IPS DF 6.9 (cell line): ENCODE measurements around the gene ZNF70.

Experiments
- DNase-seq: peaks from one replicate; pipeline ENCODE4 v3.0.0-alpha.2; 2013; ENCODE audit warnings: low read depth, low spot score
- H3K27ac ChIP-seq: one replicate; pipeline ENCODE4 v1.5.1; 2013; ENCODE audit warnings: low read length, control low read depth
- H3K27me3 ChIP-seq: 2 replicates; pipeline ENCODE4 v1.6.1; 2013; ENCODE audit warnings: mild to moderate bottlenecking, low read length; ENCODE audit not compliant: control insufficient read depth, insufficient read depth
- H3K36me3 ChIP-seq: 2 replicates; pipeline ENCODE4 v1.6.1; 2013; ENCODE audit warnings: low read length; ENCODE audit not compliant: control insufficient read depth, insufficient read depth
- H3K4me1 ChIP-seq: 2 replicates; pipeline ENCODE4 v1.6.1; 2013; ENCODE audit warnings: low read length; ENCODE audit not compliant: control insufficient read depth, insufficient read depth
- H3K4me3 ChIP-seq: 2 replicates; pipeline ENCODE4 v1.5.1; 2013; ENCODE audit warnings: mild to moderate bottlenecking, low read length
- H3K9me3 ChIP-seq: 2 replicates; pipeline ENCODE4 v1.6.1; 2013; ENCODE audit warnings: low read length, inconsistent platforms; ENCODE audit not compliant: control insufficient read depth, insufficient read depth
- WGBS: extraction: QIAGEN DNeasy Blood & Tissue Kit; methylation state at CpG from one replicate; pipeline ENCODE4 v1.1.7; 2013; ENCODE audit warnings: mixed read lengths, missing lambda C conversion rate; ENCODE audit not compliant: insufficient read length, insufficient coverage; 5-methylcytosine and 5-hydroxymethylcytosine counted together

Gene ZNF70

DNA sequence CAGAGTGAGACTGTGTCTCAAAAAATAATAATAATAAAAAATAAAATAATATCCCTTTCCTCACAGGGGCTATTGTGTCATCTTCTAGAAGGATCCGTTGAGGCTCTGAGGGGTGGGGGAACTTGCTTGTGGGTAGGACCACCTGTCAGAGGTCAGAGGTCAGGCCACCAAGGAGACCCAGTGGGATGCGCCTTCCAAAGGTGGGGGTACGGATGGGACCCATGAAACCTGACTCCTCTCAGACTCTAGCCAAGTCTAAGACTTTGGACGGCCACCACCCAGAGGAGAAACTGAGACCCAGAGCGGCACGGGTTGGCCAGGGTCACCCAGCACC lies 21.4 kb upstream of the ZNF70 start:
- no CpG with 5 or more reads among the region's 6 CpGs for WGBS
- Histone ChIP-seq H3K27me3 (peaks cover 13% of the 10 kb centered on the region), H3K9me3 (no peaks in the 10 kb centered on the region), H3K4me1 (peaks cover 9% of the 10 kb centered on the region), H3K4me3 (peak overlapping the region; percentile 1; the same call in 1 of the 2 replicates), H3K27ac (no peak overlapping the region), H3K36me3 (no peaks in the 10 kb centered on the region)
- DNase-seq, result no peak

- Histone ChIP-seq H3K36me3 (peaks cover 2% of the 10 kb centered on the region; the same call in 1 of the 2 replicates), H3K27me3 (peaks cover 13% of the 10 kb centered on the region), H3K27ac (no peak overlapping the region), H3K4me3 (no peak overlapping the region), H3K9me3 (no peaks in the 10 kb centered on the region), H3K4me1 (peaks cover 11% of the 10 kb centered on the region)
- no peak for DNase-seq
- WGBS, result no CpG with 5 or more reads among the region's 6 CpGs
Measured at GRCh38 chr22:23769321-23769965, 18.5 kb upstream of the ZNF70 start.

GRCh38 chr22:23767673-23768548 lies 17.0 kb upstream of the ZNF70 start, which contains the start of gene CHCHD10:
CHCHD10 (minus strand) TSS chr22:23767972; CDS start chr22:23767874, 98 bp downstream.
- peaks cover 2% of the 10 kb centered on the region; the same call in 1 of the 2 replicates for H3K36me3 ChIP-seq
- no CpG with 5 or more reads among the region's 63 CpGs for WGBS
- no peak for DNase-seq
- peaks cover 14% of the 10 kb centered on the region for H3K4me1 ChIP-seq
- no peaks in the 10 kb centered on the region for H3K27me3 ChIP-seq
- H3K4me3 ChIP-seq, result peak within 1 kb of the TSS; percentile 48; the same call in 1 of the 2 replicates
- no peaks in the 10 kb centered on the region for H3K9me3 ChIP-seq
- H3K27ac ChIP-seq, result no peak within 1 kb of the TSS

DNA sequence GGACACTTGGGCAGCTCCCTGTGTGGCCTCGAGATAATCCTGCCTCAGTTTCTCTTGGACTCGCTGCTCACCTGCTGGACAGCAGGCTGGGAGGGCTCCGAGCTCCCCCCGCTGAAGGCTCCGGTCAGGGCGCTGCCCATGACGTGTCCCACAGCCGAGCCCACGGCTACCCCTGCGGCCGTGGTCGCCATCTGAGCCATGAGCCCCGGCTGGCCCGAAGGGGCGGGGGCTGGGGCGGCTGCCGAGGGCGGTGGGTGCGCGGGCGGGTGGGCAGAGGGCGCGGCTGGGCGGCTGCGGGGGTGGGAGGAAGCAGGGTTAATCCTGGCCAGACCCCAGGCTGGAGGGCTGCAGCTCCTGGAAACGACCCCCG lies 16.4 kb upstream of the ZNF70 start:
- DNase-seq, result no peak
- no peaks in the 10 kb centered on the region for H3K27me3 ChIP-seq
- no peak overlapping the region for H3K27ac ChIP-seq
- peak overlapping the region; percentile 48; the same call in 1 of the 2 replicates for H3K4me3 ChIP-seq
- H3K36me3 ChIP-seq, result peaks cover 2% of the 10 kb centered on the region; the same call in 1 of the 2 replicates
- H3K9me3 ChIP-seq, result no peaks in the 10 kb centered on the region
- peaks cover 14% of the 10 kb centered on the region for H3K4me1 ChIP-seq
- WGBS, result no CpG with 5 or more reads among the region's 27 CpGs

GRCh38 chr22:23764899-23765881 lies 14.3 kb upstream of the ZNF70 start:
- no peak for DNase-seq
- H3K36me3 ChIP-seq, result peaks cover 2% of the 10 kb centered on the region; the same call in 1 of the 2 replicates
- WGBS, result no CpG with 5 or more reads among the region's 9 CpGs
- no peaks in the 10 kb centered on the region for H3K9me3 ChIP-seq
- no peak overlapping the region for H3K27ac ChIP-seq
- no peak overlapping the region for H3K4me3 ChIP-seq
- H3K4me1 ChIP-seq, result peaks cover 12% of the 10 kb centered on the region
- H3K27me3 ChIP-seq, result no peaks in the 10 kb centered on the region

DNA sequence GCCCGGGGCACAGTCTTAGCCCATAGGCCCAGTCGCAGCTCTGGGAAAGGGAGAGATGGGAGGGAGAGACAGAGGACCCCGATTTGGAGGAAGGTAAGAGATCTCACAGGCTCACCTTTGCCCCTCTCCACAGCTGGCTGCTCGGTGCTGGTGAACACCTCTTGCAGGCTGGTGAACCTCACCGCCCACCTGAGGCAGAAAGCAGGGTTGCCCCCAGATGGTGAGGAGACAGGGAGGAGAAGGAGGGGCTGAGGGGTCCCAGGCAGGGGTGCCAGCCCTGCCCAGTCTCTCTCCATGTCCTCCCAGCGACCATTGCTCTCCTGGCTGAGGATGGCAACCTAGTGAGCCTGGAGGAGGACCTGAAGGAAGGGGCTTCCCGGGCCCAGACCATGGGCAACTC lies 13.0 kb upstream of the ZNF70 start:
- Histone ChIP-seq H3K27ac (no peak overlapping the region), H3K27me3 (no peaks in the 10 kb centered on the region), H3K9me3 (no peaks in the 10 kb centered on the region), H3K36me3 (peaks cover 2% of the 10 kb centered on the region; the same call in 1 of the 2 replicates), H3K4me1 (peaks cover 12% of the 10 kb centered on the region), H3K4me3 (no peak overlapping the region)
- no peak for DNase-seq
- WGBS, result no CpG with 5 or more reads among the region's 7 CpGs

GRCh38 chr22:23763579-23763945 lies 12.7 kb upstream of the ZNF70 start:
- no CpG with 5 or more reads among the region's 17 CpGs for WGBS
- Histone ChIP-seq H3K36me3 (peaks cover 2% of the 10 kb centered on the region; the same call in 1 of the 2 replicates), H3K4me3 (no peak overlapping the region), H3K4me1 (peaks cover 12% of the 10 kb centered on the region), H3K27me3 (no peaks in the 10 kb centered on the region), H3K9me3 (no peaks in the 10 kb centered on the region), H3K27ac (no peak overlapping the region)
- DNase-seq, result no peak

- Histone ChIP-seq H3K4me3 (no peak within 1 kb of the TSS), H3K27me3 (no peaks in the 10 kb centered on the region), H3K36me3 (peaks cover 2% of the 10 kb centered on the region; the same call in 1 of the 2 replicates), H3K4me1 (peaks cover 12% of the 10 kb centered on the region), H3K9me3 (no peaks in the 10 kb centered on the region), H3K27ac (no peak within 1 kb of the TSS)
- WGBS, result no CpG with 5 or more reads among the region's 23 CpGs
- no peak for DNase-seq
Measured at GRCh38 chr22:23762842-23763578, 12.1 kb upstream of the ZNF70 start, which contains the start of gene C22orf15. C22orf15 (plus strand) TSS chr22:23762990; CDS start chr22:23763307, 317 bp downstream.

- DNase-seq, result no peak
- Histone ChIP-seq H3K9me3 (no peaks in the 10 kb centered on the region), H3K4me1 (peaks cover 10% of the 10 kb centered on the region), H3K4me3 (no peak overlapping the region), H3K27me3 (no peaks in the 10 kb centered on the region), H3K36me3 (peaks cover 2% of the 10 kb centered on the region; the same call in 1 of the 2 replicates), H3K27ac (no peak overlapping the region)
- no CpG with 5 or more reads among the region's 6 CpGs for WGBS
Measured at GRCh38 chr22:23760056-23760455, 9.1 kb upstream of the ZNF70 start.
